Stimulated activated CD8-positive, alpha-beta memory T cell treated with anti-CD3 and anti-CD28 coated beads, Interleukin-15, amount 100 ng/mL, for 48 hours (primary cell): ENCODE measurements around the gene RUNX3.

Experiments
- DNase-seq, 2 donors: peaks; one replicate each; pipeline ENCODE4 v3.0.0-alpha.2; 2020; ENCODE audit warnings: low read depth in 2 of 2

Gene RUNX3

GRCh38 chr1:24963099-24963872, 33.2 kb upstream of the RUNX3 start:
- DNase-seq: no peak

GRCh38 chr1:24961961-24962861, 32.1 kb upstream of the RUNX3 start:
- no peak for DNase-seq

- DNase-seq: no peak
These were observed 31.3 kb upstream of the RUNX3 start for GRCh38 chr1:24961334-24961733.

- no peak for DNase-seq
These were observed 30.2 kb upstream of the RUNX3 start for GRCh38 chr1:24960071-24960801.

GRCh38 chr1:24959623-24959975, 29.5 kb upstream of the RUNX3 start:
- no peak for DNase-seq

GRCh38 chr1:24958766-24959622, 28.9 kb upstream of the RUNX3 start:
- no peak for DNase-seq

- DNase-seq: no peak
These were observed 28.0 kb upstream of the RUNX3 start for GRCh38 chr1:24957808-24958752.

GRCh38 chr1:24957016-24957807, 27.1 kb upstream of the RUNX3 start:
- DNase-seq: no peak

GRCh38 chr1:24955779-24956365, 25.8 kb upstream of the RUNX3 start:
- no peak for DNase-seq

GRCh38 chr1:24955161-24955560, 25.1 kb upstream of the RUNX3 start:
- DNase-seq: peak; percentile 75 to 77

- no peak for DNase-seq
These were observed 24.6 kb upstream of the RUNX3 start for GRCh38 chr1:24954631-24955030.

GRCh38 chr1:24954022-24954421, 23.9 kb upstream of the RUNX3 start:
- DNase-seq: no peak

- no peak for DNase-seq
These were observed 22.4 kb upstream of the RUNX3 start for GRCh38 chr1:24952413-24952841.

GRCh38 chr1:24951810-24952412, 21.8 kb upstream of the RUNX3 start:
- DNase-seq: no peak

GRCh38 chr1:24951337-24951736, 21.3 kb upstream of the RUNX3 start:
- DNase-seq: no peak

GRCh38 chr1:24949331-24949881, 19.3 kb upstream of the RUNX3 start:
- no peak for DNase-seq

GRCh38 chr1:24948079-24948827, 18.2 kb upstream of the RUNX3 start:
- no peak for DNase-seq
